GM12874 (cell line): ENCODE data around the gene PRDM8.

ENCODE experiments used
- CTCF ChIP-seq: IDR thresholded peaks from 2 replicates; pipeline ENCODE4 v1.5.1; 2011; ENCODE audit warnings: low read depth, mild to moderate bottlenecking, control low read depth, low read length, moderate library complexity; ENCODE audit not compliant: insufficient read depth

The PRDM8 gene

GRCh38 chr4:80196922-80197573 is at the start of gene PRDM8:
PRDM8 (plus strand) TSS chr4:80197503; CDS start chr4:80200081, 2,578 bp downstream.
- TF ChIP-seq CTCF: no peak

GRCh38 chr4:80150387-80151180 is 46.7 kb upstream of the PRDM8 start:
- TF ChIP-seq CTCF: no peak

GRCh38 chr4:80151981-80152380 is 45.3 kb upstream of the PRDM8 start:
- no peak for TF ChIP-seq CTCF

GRCh38 chr4:80153874-80154544 is 43.3 kb upstream of the PRDM8 start:
- TF ChIP-seq CTCF: no peak

- no peak for TF ChIP-seq CTCF
Measured at GRCh38 chr4:80154545-80154933, 42.8 kb upstream of the PRDM8 start.

GRCh38 chr4:80155316-80155982 is 41.9 kb upstream of the PRDM8 start:
- no peak for TF ChIP-seq CTCF

- TF ChIP-seq CTCF: no peak
Measured at GRCh38 chr4:80156410-80156809, 40.9 kb upstream of the PRDM8 start.
